Measurements from ENCODE around the gene POP5.

The POP5 gene

DNA sequence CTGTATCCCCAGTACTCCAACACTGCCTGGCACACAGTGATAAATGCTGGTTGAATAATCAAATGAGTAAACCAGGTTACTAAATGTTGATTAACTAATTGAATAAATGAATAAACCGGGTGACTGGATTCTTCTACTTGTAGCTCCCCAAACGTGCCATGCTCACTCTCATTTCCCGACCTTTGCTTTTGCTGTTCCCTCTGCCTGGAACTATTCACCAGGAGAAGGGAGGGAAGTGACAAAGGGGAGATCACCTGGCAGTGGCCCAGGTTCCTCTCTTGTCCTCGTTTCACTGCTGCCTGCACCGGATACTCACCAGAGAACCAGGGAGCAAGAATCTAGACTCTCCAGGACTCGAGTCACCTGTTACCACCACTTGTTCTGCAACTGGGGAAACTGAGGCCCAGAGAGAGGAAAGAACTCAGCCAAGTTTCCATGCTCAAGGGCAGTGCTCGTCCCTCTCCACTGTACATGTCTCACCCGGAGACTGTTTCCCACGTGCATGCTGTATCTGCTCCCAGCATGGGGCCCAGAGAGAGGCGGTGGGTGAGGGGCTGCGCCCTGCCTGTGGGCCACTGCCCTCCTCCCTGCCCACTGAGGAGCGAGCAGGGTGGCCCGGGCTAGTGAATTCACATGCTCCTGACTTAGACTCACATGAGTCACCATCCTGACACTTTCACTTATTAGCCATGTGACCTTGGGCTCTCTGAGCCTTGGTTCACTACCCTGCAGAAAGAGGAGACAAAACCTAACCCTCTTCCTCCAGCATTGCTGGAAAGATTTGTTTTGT lies 17.7 kb upstream of the POP5 start (continued):
- TF ChIP-seq, protein P1, sequence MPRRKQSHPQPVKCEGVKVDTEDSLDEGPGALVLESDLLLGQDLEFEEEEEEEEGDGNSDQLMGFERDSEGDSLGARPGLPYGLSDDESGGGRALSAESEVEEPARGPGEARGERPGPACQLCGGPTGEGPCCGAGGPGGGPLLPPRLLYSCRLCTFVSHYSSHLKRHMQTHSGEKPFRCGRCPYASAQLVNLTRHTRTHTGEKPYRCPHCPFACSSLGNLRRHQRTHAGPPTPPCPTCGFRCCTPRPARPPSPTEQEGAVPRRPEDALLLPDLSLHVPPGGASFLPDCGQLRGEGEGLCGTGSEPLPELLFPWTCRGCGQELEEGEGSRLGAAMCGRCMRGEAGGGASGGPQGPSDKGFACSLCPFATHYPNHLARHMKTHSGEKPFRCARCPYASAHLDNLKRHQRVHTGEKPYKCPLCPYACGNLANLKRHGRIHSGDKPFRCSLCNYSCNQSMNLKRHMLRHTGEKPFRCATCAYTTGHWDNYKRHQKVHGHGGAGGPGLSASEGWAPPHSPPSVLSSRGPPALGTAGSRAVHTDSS (tag by site-specific recombination; IDR thresholded peaks at IDR 0.05) = no peak
- TF ChIP-seq, protein P2, sequence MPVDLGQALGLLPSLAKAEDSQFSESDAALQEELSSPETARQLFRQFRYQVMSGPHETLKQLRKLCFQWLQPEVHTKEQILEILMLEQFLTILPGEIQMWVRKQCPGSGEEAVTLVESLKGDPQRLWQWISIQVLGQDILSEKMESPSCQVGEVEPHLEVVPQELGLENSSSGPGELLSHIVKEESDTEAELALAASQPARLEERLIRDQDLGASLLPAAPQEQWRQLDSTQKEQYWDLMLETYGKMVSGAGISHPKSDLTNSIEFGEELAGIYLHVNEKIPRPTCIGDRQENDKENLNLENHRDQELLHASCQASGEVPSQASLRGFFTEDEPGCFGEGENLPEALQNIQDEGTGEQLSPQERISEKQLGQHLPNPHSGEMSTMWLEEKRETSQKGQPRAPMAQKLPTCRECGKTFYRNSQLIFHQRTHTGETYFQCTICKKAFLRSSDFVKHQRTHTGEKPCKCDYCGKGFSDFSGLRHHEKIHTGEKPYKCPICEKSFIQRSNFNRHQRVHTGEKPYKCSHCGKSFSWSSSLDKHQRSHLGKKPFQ (tag by site-specific recombination; IDR thresholded peaks at IDR 0.05) = no peak
- TF ChIP-seq, protein P3, sequence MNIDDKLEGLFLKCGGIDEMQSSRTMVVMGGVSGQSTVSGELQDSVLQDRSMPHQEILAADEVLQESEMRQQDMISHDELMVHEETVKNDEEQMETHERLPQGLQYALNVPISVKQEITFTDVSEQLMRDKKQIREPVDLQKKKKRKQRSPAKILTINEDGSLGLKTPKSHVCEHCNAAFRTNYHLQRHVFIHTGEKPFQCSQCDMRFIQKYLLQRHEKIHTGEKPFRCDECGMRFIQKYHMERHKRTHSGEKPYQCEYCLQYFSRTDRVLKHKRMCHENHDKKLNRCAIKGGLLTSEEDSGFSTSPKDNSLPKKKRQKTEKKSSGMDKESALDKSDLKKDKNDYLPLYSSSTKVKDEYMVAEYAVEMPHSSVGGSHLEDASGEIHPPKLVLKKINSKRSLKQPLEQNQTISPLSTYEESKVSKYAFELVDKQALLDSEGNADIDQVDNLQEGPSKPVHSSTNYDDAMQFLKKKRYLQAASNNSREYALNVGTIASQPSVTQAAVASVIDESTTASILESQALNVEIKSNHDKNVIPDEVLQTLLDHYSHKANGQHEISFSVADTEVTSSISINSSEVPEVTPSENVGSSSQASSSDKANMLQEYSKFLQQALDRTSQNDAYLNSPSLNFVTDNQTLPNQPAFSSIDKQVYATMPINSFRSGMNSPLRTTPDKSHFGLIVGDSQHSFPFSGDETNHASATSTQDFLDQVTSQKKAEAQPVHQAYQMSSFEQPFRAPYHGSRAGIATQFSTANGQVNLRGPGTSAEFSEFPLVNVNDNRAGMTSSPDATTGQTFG (tag by site-specific recombination; IDR thresholded peaks at IDR 0.05; ENCODE audit: borderline replicate concordance) = no peak
- 0 out of 2 replicates have a peak, but pooled peaks have one; percentile 28 for TF ChIP-seq ZNF24 (tag by site-specific recombination; IDR thresholded peaks at IDR 0.05)
- TF ChIP-seq ZIC2 (tag by site-specific recombination; IDR thresholded peaks at IDR 0.05) = peak; percentile 71
- no peak for TF ChIP-seq GFI1B (tag by site-specific recombination; IDR thresholded peaks at IDR 0.05)
- peak; percentile 56 for TF ChIP-seq ZFHX2 (tag by site-specific recombination; conservative IDR thresholded peaks at IDR 0.05)

DNA sequence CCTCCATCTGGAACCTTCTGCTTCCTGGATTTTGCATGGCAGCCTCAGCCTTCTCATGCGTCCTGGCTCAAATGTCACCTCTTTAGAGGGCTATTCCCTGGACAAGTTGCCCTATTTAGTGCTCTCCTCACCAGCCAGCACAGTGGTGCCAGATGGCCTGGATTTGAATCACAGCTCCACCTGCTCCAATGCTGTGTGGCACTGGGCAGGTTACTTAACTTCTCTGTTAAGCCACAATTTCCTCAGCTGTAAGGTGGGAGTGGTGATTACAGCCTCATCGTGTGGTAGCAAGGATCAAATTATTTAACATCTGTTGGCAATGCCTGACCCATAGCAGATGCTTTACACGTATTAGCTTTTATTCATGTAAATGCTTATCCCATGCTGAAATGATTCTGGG lies 16.7 kb upstream of the POP5 start:
- Histone ChIP-seq H3K36me3 (ENCODE audit: control insufficient read depth in 2 of 2, insufficient read depth in 1 of 2, low read length in 2 of 2) (no peaks in the 10 kb centered on the region), H3K4me3 (ENCODE audit: low read depth, low read length) (no peak overlapping the region), H3K27ac (ENCODE audit: extremely low read depth, low read depth, low read length) (no peak overlapping the region), H3K9me3 (ENCODE audit: control insufficient read depth, insufficient read depth, low read depth, low read length) (no peaks in the 10 kb centered on the region), H3K4me1 (ENCODE audit: control insufficient read depth, insufficient read depth, low read length) (no peaks in the 10 kb centered on the region)
- TF ChIP-seq ZNF266 (tag by site-specific recombination; IDR thresholded peaks at IDR 0.05; ENCODE audit: low read depth) = no peak
- no peak for TF ChIP-seq ZNF571 (tag by site-specific recombination; IDR thresholded peaks at IDR 0.05)
- TF ChIP-seq ZNF768 (tag by site-specific recombination; IDR thresholded peaks at IDR 0.05) = 0 out of 2 replicates have a peak, but pooled peaks have one; percentile 76
- TF ChIP-seq ZNF623 (tag by site-specific recombination; IDR thresholded peaks at IDR 0.05) = 0 out of 2 replicates have a peak, but pooled peaks have one; percentile 2
- TF ChIP-seq ZNF292 (tag by site-specific recombination; IDR thresholded peaks at IDR 0.05; ENCODE audit: borderline replicate concordance, low read depth) = no peak
- ChIA-PET CTCF (interaction anchor here (1.6 kb wide), 1 partner anchor 15 kb away, joined by 9 read pairs; no protein-coding TSS in a partner anchor), POLR2A (interaction anchor here (2.2 kb wide), 1 partner anchor 17 kb away, joined by 6 read pairs; the partner anchor contains the start of gene POP5)

DNA sequence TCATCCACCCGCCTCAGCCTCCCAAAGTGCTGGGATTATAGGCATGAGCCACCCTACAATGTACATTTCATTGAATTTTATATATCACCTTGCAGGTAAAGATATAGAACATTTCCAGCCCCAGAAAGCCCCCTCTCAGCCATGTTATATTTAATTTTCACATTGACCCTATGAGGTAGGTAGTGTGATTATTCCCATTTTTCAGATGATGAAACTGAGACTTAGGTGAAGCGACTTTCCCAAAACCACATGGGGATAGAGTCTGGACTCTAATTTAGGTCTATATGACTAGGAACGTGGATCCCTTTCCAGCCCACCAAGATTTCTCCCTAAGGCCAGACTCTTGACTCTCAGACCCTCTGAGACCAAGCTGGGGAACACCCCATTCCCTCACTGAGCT lies 15.7 kb upstream of the POP5 start:
- ChIA-PET POLR2A (interaction anchor here (0.5 to 2.2 kb wide), 2 partner anchors 16 to 84 kb away, joined by 3 to 6 read pairs; partner anchors contain the start of gene POP5), CTCF (interaction anchor here (0.6 kb wide), 1 partner anchor 162 kb away, joined by 3 read pairs; no protein-coding TSS in a partner anchor)
- Histone ChIP-seq H3K9me3 (ENCODE audit: control insufficient read depth, insufficient read depth, low read depth, low read length) (no peaks in the 10 kb centered on the region), H3K36me3 (ENCODE audit: control insufficient read depth in 2 of 2, insufficient read depth in 1 of 2, low read length in 2 of 2) (no peaks in the 10 kb centered on the region), H3K4me3 (ENCODE audit: low read depth, low read length) (no peak overlapping the region), H3K4me1 (ENCODE audit: control insufficient read depth, insufficient read depth, low read length) (no peaks in the 10 kb centered on the region), H3K27ac (ENCODE audit: extremely low read depth, low read depth, low read length) (no peak overlapping the region)
- TF ChIP-seq, protein P4, sequence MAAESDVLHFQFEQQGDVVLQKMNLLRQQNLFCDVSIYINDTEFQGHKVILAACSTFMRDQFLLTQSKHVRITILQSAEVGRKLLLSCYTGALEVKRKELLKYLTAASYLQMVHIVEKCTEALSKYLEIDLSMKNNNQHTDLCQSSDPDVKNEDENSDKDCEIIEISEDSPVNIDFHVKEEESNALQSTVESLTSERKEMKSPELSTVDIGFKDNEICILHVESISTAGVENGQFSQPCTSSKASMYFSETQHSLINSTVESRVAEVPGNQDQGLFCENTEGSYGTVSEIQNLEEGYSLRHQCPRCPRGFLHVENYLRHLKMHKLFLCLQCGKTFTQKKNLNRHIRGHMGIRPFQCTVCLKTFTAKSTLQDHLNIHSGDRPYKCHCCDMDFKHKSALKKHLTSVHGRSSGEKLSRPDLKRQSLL (tag by site-specific recombination; IDR thresholded peaks at IDR 0.05) = no peak
- TF ChIP-seq ZNF335 (tag by site-specific recombination; conservative IDR thresholded peaks at IDR 0.05) (no peak), ZNF366 (tag by site-specific recombination; conservative IDR thresholded peaks at IDR 0.05) (no peak), ZNF292 (tag by site-specific recombination; IDR thresholded peaks at IDR 0.05; ENCODE audit: borderline replicate concordance, low read depth) (no peak)
- TF ChIP-seq, protein P5, sequence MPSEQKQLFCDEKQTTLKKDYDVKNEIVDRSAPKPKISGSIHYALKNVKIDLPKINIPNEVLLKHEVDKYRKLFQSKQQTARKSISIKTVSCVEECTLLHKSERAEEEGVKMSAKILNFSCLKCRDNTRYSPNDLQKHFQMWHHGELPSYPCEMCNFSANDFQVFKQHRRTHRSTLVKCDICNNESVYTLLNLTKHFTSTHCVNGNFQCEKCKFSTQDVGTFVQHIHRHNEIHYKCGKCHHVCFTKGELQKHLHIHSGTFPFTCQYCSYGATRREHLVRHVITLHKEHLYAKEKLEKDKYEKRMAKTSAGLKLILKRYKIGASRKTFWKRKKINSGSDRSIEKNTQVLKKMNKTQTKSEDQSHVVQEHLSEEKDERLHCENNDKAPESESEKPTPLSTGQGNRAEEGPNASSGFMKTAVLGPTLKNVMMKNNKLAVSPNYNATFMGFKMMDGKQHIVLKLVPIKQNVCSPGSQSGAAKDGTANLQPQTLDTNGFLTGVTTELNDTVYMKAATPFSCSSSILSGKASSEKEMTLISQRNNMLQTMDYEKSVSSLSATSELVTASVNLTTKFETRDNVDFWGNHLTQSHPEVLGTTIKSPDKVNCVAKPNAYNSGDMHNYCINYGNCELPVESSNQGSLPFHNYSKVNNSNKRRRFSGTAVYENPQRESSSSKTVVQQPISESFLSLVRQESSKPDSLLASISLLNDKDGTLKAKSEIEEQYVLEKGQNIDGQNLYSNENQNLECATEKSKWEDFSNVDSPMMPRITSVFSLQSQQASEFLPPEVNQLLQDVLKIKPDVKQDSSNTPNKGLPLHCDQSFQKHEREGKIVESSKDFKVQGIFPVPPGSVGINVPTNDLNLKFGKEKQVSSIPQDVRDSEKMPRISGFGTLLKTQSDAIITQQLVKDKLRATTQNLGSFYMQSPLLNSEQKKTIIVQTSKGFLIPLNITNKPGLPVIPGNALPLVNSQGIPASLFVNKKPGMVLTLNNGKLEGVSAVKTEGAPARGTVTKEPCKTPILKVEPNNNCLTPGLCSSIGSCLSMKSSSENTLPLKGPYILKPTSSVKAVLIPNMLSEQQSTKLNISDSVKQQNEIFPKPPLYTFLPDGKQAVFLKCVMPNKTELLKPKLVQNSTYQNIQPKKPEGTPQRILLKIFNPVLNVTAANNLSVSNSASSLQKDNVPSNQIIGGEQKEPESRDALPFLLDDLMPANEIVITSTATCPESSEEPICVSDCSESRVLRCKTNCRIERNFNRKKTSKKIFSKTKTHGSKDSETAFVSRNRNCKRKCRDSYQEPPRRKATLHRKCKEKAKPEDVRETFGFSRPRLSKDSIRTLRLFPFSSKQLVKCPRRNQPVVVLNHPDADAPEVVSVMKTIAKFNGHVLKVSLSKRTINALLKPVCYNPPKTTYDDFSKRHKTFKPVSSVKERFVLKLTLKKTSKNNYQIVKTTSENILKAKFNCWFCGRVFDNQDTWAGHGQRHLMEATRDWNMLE (tag by site-specific recombination; conservative IDR thresholded peaks at IDR 0.05; ENCODE audit: low read depth) = no peak
- TF ChIP-seq, protein P6, sequence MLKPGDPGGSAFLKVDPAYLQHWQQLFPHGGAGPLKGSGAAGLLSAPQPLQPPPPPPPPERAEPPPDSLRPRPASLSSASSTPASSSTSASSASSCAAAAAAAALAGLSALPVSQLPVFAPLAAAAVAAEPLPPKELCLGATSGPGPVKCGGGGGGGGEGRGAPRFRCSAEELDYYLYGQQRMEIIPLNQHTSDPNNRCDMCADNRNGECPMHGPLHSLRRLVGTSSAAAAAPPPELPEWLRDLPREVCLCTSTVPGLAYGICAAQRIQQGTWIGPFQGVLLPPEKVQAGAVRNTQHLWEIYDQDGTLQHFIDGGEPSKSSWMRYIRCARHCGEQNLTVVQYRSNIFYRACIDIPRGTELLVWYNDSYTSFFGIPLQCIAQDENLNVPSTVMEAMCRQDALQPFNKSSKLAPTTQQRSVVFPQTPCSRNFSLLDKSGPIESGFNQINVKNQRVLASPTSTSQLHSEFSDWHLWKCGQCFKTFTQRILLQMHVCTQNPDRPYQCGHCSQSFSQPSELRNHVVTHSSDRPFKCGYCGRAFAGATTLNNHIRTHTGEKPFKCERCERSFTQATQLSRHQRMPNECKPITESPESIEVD (tag by site-specific recombination; IDR thresholded peaks at IDR 0.05) = no peak
